Measurements from ENCODE around the gene USP7.

- TF ChIP-seq POLR2A (IDR thresholded peaks at IDR 0.05) (no peak), CTCF (IDR thresholded peaks at IDR 0.05) (no peak)
Observed at GRCh38 chr16:8894736-8895334, 68.9 kb downstream of the USP7 start.
